Stimulated activated CD4-positive, alpha-beta T cell treated with anti-CD3 and anti-CD28 coated beads, Interleukin-2, amount 100 ng/mL, for 48 hours (primary cell): ENCODE results near the gene DAAM1.
A peak's percentile ranks its signal among the peaks of the same experiment; 100 is the strongest.

Source experiments
- DNase-seq, 2 donors: peaks; one replicate each; pipeline ENCODE4 v3.0.0-alpha.2; 2020

Gene DAAM1

DNA sequence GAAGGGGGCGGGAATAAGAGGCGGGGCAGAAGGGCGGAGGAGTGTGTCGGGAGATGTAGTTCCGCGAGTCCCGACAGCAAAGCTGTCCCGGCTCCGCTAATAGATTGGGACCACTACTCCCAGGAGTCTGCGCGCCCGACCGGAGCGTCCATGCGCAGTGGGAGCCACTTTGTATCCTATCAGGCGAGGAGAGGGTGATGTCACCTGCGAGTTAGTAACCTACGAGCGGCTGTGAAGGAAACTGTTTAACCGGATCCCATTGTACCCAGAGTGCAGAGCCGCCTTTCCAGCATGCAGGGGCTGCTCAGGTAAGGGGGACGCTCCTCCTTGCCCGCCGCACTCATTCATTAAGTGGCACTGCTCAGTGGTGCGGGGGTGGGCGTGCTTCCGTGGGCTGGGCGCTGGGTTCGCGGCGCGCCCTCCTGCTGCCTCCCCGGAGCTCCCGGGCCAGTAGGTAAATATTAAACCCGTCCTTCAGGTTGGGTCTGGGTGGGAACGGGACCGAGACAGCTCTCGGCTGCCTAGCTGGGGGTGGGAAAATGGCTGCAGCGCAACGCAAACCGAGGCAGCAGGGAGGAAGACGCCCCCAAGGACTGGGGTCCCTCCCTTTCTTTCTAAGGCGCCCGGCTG is at the start of gene DAAM1:
TSS of gene DAAM1 (plus strand) at position 207 of the 630 bp plus-strand sequence. CDS start 74,811 bp downstream, outside the sequence.
- peak; percentile 82 to 84 for DNase-seq

DNA sequence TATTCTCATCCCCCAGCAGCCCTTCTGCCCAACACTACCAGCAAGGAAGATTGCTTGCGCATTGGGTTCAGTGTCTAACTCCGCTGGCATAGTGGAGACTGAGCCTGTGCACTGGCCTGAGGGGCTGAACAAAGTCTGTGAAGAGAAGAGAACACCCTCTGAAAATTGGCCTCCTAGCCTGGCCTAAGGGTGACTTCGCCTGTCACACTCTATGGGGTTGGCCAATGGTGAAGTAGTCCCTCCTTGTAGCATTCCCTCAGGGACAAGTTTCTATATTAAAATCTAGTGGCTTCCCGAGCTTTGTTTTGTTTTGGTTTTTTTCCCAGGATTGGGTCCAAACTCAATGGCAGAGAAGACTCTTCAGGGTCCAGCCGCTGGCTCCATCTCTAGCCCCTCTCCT is 49.1 kb upstream of the DAAM1 start:
- no peak for DNase-seq

DNA sequence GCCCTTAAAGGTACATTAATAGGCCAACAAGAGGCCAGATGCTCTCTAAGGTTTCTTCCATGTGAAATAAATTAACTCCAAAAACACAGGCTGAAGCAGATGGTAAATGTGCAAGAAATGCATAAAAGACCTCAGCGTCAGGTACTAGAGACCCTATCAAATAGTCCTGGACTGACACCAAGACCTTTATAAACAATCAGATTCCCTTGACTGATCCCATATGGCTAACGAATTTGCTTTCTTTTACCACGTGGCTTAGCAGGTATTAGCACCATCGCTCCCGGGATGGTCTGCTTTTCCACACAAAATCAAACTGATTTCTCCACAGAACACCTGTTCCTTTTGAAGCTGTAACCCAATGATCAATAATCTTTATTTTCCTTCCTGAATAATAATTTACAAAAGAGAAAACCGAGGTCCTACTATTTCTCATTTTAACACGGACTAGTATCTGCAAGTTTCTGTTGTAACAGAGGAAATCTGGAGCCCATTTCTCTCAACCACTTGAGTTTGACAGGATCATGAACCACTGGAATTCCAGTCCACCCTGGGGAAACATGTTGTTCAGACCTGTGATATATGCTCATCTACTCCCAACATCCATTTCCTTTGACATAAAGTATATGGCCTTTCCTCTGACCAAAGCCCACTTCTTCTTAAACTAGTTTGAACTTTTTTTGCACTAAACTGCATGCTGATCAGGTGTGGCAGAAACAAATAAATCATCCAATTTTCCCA is 48.2 kb upstream of the DAAM1 start:
- no peak for DNase-seq

DNA sequence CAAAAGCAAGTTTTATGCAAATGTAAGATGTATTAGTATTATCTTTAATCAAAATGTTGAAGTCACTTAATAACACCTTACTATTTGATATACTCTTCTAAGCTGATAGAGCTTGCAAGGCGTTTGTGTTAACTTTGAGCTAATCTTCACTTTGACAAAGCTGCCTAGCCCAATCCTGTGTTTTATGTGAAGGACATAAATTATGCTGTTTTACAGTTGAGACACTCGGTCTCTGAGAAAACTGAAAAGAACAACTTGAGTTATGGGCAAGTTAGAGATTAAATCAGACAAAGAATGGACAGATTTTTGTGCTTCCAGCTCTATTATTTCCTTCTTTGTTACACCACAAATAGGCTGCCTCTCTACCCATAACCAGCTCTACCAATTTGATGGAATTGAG is 42.0 kb upstream of the DAAM1 start:
- DNase-seq, result no peak

DNA sequence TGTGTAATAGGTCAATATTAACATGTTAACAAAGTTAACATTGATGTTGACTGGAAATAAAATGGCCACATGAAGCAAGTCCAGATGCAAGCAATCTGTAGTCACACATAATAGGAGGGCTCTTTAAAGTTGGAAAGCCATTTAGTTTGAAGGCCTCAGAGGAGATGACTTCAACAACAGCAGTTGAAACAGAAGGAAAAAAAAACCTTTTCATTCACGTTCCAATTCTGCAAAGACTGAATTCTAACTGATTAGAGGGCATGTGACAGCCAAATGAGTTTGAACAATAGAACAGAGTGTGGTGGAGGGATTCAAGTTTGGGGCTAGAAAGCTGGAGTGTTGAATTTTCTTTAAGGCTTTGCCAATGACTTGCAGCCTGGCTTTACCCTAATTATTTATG is 41.5 kb upstream of the DAAM1 start:
- no peak for DNase-seq

DNA sequence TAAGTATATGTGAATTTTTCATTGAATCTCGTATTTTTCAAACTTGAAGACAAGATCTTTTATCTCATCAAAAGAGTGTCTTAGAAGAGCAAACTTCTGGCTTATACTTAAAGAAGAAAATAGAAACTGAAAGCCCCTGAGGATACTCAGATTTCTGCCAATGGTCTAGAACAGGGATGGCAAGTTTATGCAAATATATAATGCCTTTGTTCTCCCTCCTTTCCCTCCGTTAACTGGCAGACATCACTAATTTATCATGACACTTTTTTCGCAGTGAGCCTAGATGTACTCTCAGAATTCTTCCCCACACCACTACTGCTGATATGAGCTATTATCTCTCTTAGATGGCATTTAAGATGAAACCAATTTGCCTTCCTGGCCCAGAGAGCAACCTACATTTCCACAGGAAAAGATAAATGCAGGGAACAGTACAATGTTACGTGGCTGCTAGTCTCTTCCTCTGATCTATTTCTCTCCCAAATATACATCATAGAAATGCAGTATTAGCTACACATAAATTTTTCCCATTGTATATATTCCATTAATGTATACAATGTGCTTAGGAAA is 40.0 kb upstream of the DAAM1 start:
- DNase-seq, result no peak

DNA sequence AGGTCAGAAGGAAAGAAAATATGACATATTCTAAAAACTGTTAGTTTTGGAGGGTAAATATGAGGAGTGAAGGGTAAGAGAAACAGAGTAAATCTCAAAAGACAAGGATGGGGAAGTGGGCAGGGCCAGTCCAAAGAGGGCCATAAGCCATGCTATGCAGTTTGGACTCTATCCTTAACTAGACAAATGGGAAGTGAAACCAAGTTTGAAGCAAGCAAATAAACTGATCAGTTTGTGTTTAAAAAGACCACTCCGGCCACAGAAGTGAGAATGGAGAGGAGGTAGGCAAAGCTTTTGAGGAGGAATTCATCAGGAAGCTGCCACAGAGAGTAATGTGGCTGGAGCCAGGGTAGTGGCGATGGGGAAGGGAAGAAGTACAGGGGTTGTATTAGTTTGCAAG is 37.5 kb upstream of the DAAM1 start:
- DNase-seq, result no peak

DNA sequence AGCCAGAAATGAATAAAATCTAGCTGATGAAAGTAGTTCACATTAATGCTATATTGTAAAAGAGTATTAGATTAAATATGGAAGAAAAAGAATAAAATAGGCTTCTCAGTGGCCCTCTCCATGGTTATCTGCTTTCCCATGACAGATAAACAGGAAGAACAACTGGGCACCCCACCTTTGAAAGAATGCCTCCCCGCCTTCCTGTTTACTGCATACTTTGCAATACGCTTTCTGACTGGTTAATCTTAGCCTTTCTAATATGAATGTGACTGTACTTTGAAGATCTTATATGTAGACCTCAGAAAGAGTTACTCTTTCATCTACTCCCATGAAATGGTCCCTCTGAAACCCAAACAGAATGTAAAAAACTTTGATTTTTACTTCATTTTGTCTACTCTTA is 34.1 kb upstream of the DAAM1 start:
- DNase-seq, result no peak

DNA sequence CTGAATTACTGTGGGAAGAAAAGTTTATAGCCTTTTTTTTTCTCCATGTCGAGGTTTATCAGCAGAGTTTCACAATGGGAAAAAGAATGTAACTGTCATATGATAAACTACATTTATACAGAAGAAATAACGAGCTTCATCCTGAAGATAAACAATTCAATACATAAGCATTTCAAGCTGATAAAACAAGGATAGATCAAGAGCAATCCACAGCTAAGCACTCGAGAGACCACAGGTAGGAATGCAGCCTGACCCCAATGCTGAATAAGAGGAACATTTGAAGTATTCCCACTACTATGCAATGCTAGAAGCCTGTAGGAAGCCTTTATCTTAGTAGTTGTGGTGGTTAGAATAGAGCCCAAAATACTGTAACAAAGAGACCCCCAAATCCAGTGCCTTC is 32.6 kb upstream of the DAAM1 start:
- no peak for DNase-seq

DNA sequence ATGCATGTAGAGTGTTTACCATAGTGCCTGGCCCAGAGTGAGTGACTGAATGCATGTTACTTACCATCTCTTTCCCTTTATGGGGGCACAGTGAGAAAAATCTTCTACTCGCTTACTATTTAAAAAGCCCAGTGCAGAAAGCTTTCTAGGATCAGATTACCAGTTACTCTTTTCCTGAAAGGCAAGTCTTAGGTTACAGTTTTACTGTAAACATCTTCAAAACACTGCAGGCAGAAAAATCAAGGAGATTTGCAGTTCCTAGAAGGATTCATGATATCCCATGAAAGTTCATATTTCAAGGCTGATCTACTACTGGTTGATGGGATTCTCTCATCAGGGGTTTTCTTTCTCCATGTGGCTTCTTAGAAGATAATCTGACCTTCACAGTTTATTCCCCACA is 29.3 kb upstream of the DAAM1 start:
- DNase-seq, result no peak

DNA sequence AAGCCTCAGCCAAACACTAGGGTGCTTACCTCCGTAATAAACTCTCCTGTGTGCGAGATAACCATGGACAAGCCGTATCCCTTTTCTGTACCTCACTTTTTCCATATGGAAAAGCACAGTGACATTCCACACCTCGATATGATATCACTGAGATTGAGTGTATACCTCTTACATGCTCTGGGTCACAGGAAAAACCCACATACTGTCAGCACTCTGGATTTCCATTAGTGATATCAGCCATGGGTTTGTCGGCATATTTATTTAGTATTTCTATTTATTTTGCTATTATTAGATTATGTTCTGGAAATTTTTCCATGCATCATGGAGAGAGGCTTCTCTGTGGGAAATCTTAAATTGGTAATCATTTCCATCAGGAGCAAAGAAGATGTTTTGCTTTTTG is 28.0 kb upstream of the DAAM1 start:
- DNase-seq, result no peak

DNA sequence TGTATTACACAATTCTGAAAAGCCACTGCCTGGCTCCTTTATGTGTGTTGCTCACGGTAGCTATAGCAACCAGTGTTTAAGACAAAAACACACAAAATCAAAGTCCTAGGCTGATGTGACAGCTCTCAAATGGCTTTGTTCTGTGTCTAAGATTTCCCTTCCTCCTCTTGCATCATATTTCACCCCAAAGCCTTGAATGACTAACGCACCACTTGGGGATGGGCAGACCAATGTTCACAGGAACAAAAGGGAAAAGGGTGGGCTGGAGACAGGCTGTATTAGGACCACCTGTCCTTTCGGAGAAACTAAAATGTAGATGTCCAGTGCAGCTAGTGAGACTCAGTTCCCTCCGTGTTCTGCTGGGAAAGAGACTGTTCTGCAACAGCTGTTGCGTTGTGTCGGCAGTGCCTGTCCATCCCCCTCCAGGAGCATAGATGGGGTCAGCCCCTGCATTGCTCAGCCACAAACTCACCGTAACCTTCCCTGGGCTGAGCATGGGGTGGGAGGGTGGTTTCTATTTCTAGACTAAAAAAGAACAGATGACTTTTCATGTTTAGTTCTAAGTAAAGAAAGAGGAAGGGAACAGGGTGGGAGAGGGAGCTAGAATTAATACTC is 26.8 kb upstream of the DAAM1 start:
- DNase-seq, result no peak

DNA sequence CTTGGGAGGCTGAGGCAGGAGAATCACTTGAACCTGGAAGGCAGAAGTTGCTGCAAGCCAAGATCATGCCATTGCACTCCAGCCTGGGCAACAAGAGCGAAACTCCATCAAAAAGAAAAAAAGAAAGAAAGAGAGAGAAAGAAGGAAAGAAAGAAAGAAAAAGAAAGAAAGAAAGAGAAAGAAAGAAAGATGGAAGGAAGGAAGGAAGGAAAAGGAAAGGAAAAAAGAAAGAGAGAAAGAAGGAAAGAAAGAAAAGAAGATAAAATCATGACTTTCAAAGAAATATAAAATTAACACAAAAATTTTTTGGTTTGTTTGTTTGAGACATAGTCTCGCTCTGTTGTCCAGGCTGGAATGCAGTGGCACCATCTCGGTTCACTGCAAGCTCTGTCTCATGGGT is 22.2 kb upstream of the DAAM1 start:
- DNase-seq, result no peak

DNA sequence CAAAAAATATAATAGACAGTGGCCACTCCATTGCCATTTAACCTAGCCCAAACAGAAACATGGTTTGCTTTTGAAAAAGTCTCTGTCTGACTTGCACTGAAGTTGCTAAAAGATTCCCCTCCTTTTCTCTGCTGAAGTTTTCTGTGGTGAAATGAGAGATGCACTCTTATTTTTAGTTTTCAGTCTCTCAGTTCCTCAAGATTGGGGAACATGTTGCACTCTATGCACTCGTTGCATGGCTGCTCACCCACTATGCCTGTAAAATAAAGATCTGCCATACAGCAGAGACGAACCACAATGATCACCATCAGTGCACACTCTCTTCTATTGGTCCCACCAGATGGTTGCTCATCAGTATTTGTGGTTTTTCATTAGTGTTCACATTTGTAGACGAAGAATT is 13.1 kb upstream of the DAAM1 start:
- DNase-seq, result no peak

DNA sequence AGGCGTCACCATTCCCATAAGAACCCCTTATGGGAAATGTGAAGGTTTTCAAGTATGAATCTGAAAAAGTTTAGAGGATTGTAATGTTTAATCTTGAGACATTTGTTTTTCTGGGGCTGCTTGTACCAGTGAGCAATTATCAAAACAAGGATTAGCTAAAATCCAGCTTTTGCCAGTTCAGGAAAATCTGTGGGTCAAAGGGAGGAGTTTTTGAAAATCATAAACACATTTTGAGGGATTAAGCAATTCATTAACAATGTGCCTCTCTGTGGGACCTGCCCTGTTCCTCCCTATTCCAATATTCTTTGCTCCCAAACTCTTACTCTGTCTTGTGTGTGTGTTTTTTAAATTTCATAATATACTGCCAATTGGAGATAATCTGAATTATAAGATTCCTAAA is 11.7 kb upstream of the DAAM1 start:
- no peak for DNase-seq

DNA sequence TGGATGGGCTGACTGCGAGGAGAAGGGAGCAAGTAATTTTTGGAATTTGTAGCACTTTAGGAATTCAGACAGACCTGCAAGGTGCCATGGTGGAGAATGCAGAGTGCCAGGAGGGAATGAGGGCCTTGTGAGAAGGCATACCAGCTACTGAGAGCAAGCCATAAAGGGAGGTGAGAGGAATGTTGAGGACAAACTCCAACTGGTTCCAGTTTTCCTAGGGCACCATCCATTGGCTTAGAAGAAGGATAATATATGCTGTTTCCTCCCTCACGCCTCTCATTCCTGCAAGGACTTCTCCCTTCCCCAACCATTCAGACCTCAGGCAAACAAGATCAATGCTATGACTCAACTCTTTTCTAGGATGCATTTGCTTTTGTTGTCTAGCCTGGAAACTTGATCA is 11.2 kb upstream of the DAAM1 start:
- DNase-seq, result no peak

DNA sequence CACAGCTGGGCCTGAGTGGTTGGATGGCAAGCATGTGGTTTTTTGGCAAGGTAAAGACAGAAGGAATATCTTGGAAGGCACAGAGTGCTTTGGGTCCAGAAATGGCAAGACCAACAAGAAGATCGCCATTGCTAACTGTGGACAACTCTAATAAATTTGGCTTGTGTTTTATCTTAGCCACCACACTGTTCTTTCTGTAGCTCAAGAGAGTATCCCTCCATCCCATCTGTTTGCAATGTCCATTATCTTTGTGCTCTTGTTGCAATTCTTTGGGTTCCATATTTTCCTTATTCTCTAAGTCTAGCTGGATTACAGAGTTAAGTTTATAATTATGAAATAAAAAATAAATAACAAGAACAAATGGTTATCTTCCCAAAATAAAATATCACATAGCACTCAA is 6.7 kb upstream of the DAAM1 start:
- no peak for DNase-seq

DNA sequence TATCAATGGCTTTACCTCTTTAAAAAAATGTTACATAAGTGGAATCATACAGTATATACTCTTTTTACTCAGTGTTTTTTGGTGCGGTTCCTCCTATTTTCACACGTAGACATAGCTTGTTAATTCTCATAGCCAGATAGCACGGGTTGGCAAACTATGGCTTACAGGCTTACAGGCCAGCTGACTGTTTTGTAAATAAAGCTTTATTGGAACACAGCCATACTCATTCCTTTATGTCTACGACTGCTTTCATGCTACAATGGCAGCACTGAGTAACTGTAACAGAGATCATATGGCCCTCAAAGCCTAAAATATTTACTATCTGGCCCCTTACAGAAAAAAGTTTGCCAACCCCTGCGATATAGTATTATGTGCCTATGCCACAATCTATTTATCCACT is 5.8 kb upstream of the DAAM1 start:
- DNase-seq, result no peak

DNA sequence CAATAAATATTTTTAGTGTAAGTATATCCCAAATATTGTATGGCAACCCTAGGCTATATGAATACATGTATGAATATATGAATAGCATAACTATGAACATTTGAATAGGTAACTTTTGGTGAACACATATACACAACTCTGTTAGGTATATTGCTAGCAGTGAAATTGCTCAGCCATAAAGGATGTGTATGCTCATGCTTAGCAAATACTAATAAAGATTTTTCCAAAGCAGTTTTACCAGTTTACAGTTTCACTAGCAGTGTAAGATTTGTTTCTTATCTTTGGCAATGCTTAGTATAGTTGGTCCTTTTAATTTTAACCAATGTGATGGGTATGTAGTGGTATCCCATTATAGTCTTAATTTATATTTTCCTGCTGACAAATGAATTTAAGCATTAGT is 5.3 kb upstream of the DAAM1 start:
- DNase-seq, result no peak

DNA sequence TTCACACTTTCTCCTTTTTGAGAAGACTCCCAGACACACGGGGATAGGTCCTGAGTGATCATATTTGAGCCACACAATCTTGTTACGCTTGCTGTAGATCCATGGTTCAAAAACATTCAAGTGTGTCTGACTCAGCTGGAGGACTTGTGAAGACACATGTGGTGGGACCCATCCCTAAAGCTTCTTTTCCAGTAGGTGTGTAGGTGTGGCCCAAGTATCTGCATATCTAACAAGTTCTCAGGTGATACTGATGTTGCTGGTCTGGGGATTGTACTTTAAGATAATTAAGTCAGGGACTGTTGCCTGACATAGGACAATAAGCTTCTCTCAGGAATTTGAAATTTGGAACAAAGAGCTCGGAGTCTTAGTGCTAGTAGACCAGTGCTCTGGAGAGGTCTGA is 4.1 kb upstream of the DAAM1 start:
- DNase-seq, result no peak

DNA sequence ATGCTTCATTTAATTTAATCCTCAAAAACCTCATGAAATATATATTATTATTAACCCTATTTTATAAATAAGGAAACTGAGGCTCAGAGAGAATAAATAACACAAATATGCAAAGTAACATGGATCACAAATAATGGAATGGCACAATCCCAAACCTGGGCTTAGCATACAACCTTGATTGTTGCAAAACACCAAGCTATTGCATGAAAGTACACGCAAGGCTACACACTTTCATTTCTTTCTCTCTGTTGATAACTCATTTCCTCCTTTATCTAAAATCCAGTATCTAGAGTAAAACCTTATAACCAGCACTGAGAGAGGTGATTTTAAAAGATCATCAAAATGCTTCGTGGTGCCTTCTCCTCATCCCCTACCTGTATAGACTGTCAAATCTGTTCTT is 2.8 kb upstream of the DAAM1 start:
- DNase-seq, result no peak

DNA sequence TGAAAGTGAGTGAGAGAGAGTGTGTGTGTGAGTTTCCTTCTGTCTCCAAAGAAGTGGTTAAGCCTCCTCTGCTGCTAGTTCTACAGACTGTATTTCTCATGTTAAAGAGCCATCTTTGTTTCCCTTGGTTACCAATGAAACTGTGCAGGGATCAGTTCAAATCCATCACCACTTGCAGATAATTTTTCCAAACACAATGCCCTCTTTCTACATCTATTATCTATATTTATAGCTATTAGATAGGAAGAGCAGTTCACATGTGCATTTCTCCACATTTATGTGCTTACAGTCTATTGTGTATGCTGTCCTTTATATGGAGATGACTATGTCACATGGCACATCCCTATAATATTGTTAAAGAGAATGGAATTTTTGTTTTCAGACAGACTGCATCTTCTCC is 2.2 kb upstream of the DAAM1 start:
- no peak for DNase-seq

DNA sequence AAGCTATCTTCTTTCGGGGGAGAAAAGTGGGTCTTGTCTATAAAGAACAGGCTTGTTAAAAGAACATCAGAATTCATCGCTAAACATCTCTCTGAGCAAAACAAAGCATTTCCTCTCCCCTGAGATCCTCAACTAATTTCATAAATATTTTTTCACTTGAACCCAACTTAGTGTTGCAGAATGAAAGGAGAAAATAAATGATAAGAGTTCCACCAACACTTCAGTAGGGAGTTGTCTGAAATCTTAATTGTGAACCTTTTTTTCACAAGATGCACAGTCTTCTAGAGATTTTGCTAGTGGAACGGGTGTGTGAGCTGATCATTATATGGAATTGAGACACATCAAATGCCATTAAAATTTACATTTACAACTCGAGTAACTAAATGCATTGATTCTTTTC is 1.3 kb upstream of the DAAM1 start:
- DNase-seq, result no peak

DNA sequence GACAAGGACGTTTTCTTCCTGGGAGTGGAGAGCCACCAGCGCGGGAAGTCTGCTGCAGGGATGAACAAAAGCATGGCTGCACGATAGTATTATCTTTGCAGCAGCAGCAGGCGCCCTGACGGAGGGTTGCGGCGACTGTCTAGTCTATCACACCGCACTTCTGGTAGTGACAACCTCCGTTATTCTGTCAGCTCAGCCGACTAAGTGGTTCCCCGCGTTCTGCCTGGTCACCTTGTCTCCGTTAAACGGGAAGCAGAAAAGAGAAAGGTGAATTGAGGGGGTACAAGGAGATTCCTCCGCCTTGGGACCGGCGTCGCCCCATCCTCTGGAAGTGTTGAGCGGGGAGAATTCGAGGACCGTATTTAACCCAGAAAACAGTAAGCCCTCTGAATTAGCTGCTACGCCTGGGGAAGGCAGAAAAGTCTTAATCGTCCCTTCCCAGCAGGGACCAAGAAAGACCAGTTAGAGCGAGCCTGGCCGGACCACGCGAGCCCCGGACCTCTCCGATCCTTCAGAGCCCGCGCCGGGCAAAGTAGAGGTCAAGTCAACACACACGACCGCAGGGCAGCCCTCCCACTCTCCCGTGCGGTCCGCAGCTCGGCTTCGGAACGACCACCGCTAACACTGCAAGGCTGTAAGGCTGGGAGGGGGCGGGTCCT is 536 bp upstream of the DAAM1 start:
- DNase-seq, result peak; percentile 9 to 11
